H1 (cell line): ENCODE measurements around the gene TWSG1.

Experiments used
- EZH2 ChIP-seq: fragments of 200-600 bp; sonication (generic); IDR thresholded peaks from 2 replicates; pipeline ENCODE4 v1.7.1; 2012; ENCODE audit warnings: low read depth, mild to moderate bottlenecking, moderate library complexity, low read length, inconsistent platforms; ENCODE audit not compliant: severe bottlenecking
- YY1 ChIP-seq: IDR thresholded peaks from 2 replicates; pipeline ENCODE4 v1.6.1; 2011; ENCODE audit warnings: low read depth, mild to moderate bottlenecking, low read length

- no peak for TF ChIP-seq EZH2
- TF ChIP-seq YY1, result no peak
Observed at GRCh38 chr18:9289698-9290097, 44.9 kb upstream of the TWSG1 start.
